HG03439 (cell line): ENCODE measurements around the gene RNF180.
"Not testable (repeated sequence)": the region's sequence is repeated elsewhere in the genome, so short reads cannot be mapped to it uniquely, and the experiment has no call there.

Source experiments
- ATAC-seq: cut with Tn5 transposase; IDR thresholded peaks from one replicate; pipeline ENCODE4 v1.9.1; 2021; ENCODE audit warnings: mild to moderate bottlenecking, moderate library complexity; ENCODE audit not compliant: unreplicated experiment

Gene RNF180

GRCh38 chr5:64180661-64181343 is 15.2 kb downstream of the RNF180 start:
- no peak for ATAC-seq

GRCh38 chr5:64181440-64181839 is 15.8 kb downstream of the RNF180 start:
- ATAC-seq, result no peak

DNA sequence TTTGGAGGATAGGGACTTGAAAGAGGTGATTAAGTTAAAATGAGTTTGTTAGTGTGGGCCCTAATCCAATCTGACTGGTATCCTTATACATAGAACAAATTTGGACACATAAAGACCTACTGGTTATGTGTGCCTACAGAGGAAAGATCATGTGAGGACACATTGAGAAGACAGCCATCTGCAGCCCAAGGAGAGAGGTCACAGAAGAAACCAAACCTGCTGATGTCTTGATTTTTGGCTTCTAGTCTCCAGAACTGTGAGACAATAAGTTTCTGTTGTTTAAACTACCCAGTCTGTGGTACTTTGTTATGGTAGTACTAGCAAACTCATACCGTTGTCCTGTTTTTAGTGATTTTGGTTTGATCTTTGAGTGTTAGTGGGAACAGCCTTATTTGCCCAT is 18.3 kb downstream of the RNF180 start:
- no peak for ATAC-seq

DNA sequence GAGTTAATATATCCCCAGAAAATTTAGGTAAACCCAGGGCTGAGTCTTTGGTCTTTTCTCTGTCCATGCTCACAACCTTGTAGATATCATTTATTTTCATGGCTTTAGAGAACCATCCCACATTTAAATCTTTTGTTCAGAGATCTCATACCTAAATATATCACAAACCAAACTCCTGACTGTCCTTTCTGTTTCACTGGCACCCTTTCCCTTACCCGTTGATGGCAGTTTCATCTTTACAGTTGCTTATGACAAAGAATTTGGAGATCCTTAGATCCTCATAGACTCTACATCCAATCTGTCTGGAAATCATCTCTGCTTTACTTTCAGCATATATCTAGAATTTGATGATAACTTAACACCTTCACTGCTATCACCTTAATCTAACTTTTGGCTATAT is 19.2 kb downstream of the RNF180 start:
- no peak for ATAC-seq

DNA sequence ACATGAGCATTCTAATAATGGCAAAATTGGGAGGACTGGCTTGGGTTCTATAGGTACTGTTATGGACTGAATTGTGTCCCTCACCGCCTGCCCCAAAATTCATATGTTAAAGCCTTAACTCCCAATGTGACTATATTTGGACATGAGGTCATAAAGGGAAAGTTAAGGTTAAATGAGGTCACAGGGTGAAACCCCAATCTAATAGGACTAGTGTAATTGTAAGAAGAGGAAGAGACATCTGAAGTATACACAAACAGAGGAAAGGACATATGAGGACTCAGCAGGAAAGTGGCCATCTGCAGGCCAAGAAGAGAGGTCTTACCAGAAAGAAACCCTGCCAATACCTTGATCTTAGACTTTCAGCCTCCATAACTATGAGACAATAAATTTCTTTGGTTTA is 23.1 kb downstream of the RNF180 start:
- ATAC-seq, result no peak

DNA sequence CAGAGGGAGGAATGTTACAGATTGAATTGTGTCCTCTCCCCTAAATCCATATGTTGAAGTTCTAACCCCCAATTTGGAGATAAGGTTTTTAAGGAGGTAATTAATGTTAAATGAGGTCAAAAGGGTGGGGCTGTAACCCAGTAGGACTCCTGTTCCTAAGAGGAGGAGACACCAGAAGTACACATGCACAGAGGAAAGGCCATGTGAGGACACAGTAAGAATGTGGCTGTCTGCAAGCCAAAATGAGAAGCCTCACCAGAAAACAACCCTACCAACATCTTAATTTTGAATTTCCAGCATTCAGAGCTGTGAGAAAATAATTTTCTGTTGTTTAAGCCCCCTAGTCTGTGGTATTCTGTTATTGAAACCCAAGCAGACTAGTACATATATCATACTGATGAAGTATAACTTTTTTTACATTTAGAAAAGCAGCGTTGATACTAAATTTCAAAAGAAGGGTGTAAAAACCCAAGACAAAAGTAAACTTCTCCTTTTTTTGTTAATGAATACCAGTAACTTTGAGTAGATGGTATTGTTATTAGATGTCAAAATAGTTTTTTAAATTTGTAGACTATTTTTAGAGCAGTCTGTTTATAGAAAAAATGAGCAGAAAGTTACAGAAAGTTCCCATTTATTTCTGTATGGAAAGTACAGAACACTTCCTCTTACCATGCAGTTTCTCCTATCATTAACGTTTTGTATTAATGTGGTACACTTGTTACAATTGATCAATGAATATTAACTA is 25.1 kb downstream of the RNF180 start:
- ATAC-seq, result no peak

GRCh38 chr5:64195981-64196380 is 30.3 kb downstream of the RNF180 start:
- no peak for ATAC-seq

GRCh38 chr5:64199425-64199824 is 33.8 kb downstream of the RNF180 start:
- ATAC-seq, result no peak

DNA sequence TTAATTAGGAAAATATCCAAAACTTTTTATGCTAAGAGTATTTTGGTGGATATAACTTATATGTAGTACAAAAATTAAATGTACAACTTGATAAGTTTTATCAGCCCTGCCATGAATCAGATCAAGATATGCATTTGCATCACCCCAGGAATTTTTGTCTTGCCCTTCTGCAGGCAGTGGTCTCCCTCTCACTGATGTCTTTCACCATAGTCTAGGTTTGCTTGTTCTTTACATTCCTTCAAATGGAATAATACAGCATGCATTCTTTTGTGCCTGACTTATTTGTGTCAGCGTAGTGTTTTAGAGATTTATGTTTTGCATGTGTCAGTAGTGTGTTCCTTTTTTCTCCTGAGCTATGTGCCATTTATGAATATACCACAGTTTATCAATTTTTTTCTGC is 36.4 kb downstream of the RNF180 start:
- no peak for ATAC-seq

DNA sequence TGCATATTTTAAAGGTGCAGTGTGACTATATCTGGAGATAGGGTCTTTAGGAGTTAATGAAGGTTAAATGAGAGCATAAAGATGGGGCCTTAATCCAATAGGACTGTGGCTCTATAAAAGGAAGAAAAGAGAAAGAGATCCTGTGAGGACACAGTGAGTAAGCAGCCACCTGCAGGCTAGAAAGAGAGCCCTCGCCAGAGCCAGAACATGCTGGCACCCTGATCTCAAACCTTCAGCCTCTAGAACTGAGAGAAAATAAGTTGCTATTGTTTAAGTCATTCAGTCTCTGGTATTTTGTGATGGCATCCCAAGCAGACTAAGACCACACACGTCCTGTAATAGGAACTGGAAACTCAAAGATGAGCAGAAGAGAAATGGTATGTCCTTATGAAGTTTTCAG is 41.0 kb downstream of the RNF180 start:
- ATAC-seq, result no peak

DNA sequence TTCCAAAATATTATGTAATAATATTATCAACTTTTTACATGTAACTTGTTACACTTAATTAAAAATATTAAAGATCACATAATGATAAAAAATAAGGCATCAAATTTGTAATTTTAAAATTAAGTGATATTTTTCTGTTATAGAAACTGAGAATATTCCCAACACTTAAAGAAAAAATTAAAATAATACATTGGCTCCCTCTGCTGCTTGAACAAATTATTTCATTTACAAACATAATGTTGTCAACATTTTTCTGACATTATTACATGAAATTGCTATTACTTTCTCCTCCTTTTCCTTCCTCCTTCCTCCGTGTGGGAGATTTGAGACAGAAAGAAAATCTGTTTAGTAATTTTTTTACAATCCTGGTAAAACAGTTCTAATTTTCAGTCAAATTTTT is 42.3 kb downstream of the RNF180 start:
- ATAC-seq, result no peak

DNA sequence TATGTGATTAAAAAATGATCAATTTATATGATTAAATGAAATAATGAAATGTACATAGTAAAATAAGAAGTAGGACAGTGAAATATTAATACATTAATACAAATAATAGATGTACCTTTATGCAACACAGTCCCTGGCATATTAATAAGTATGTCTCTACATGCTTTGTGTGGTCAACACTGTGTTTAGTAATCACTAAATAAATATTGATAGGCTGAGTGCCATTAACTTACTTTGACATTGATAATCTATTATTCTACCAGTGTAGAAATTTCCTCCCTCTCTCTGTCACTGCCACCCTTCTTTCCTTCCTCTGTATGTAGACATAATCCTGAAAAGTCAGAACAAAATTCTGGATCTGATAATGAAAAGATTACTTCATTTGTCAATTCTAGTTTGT is 43.7 kb downstream of the RNF180 start:
- ATAC-seq, result no peak

DNA sequence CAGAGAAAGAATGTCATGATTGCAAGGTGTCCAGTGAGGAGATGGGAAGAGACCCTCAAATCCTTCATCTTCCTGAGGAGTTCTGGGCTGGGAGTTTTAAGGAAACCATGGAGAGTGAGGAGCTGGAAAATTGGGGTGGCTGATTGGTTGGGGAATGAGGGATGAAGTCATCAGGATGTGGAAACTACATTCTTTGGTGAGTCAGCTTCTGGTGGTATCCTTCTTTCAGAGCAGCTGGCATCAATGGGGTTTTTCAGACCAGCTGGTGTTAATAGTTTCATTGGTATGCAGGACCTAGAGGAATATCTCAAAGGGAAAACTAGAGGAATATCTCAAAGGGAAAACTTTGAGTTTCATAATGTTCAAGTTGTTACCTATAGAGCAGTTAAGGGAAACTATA is 45.2 kb downstream of the RNF180 start:
- no peak for ATAC-seq

GRCh38 chr5:64213011-64213410 is 47.4 kb downstream of the RNF180 start:
- ATAC-seq, result no peak

DNA sequence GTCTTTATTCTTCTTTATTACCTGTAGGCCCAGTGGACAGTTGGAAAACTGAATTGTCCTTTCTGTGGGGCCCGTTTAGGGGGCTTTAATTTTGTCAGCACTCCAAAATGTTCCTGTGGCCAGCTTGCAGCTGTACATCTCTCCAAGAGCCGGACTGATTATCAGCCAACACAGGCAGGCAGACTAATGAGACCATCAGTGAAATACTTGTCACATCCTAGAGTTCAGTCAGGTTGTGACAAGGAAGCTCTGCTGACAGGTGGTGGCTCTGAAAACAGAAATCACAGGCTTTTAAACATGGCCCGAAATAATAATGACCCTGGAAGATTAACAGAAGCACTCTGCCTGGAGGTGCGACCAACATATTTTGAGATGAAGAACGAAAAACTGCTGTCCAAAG is 47.9 kb downstream of the RNF180 start:
- no peak for ATAC-seq

DNA sequence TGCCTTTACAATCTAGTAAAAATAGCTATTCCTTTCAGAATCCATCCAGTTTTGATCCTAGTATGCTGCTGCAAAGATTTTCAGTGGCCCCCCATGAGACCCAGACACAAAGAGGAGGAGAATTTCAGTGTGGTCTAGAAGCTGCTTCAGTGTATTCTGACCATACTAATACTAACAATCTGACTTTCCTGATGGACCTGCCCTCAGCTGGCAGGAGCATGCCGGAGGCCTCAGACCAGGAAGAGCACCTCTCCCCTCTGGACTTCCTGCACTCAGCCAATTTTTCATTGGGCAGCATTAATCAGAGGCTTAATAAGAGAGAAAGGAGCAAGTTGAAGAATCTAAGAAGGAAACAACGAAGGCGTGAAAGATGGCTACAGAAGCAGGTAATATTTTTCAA is 48.5 kb downstream of the RNF180 start:
- no peak for ATAC-seq

- ATAC-seq, result no peak
These were observed 56.3 kb downstream of the RNF180 start for GRCh38 chr5:64221911-64222310.

DNA sequence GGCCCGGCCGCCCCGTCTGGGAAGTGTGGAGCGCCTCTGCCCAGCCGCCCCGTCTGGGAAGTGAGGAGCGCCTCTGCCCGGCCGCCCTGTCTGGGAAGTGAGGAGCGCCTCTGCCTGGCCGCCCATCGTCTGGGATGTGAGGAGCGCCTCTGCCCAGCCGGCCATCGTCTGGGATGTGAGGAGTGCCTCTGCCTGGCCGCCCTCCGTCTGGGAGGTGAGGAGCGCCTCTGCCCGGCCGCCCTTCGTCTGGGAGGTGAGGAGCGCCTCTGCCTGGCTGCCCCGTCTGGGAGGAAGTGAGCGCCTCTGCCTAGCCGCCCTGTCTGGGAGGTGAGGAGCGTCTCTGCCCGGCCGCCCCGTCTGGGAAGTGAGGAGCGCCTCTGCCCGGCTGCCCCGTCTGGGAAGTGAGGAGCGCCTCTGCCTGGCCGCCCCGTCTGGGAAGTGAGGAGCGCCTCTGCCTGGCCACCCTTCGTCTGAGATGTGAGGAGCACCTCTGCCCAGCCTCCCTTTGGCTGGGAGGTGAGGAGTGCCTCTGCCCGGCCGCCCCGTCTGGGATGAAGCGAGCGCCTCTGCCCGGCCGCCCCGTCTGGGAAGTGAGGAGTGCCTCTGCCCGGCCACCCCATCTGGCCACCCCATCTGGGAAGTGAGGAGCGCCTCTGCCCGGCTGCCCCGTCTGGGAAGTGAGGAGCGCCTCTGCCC is 59.8 kb downstream of the RNF180 start:
- not testable (repeated sequence) for ATAC-seq

- not testable (repeated sequence) for ATAC-seq
These were observed 61.5 kb downstream of the RNF180 start for GRCh38 chr5:64227131-64227537.

- ATAC-seq, result peak; percentile 65
These were observed 63.6 kb downstream of the RNF180 start for GRCh38 chr5:64229163-64229774.

GRCh38 chr5:64260756-64261155 is 95.1 kb downstream of the RNF180 start:
- ATAC-seq, result no peak

- ATAC-seq, result no peak
These were observed 103.5 kb downstream of the RNF180 start for GRCh38 chr5:64269164-64269563.
